ENCODE results near the gene CENPS.

Gene CENPS

GRCh38 chr1:10474613-10475507 lies 44.6 kb downstream of the CENPS start, which contains the start of gene PEX14:
TSS of gene PEX14 (plus strand) at chr1:10474950. CDS start at chr1:10474967, 17 bp downstream.
- no peak for TF ChIP-seq CTCF (IDR thresholded peaks at IDR 0.05)
- H3K4me1 ChIP-seq (ENCODE audit: control insufficient read depth in 1 of 2, insufficient read depth in 1 of 2, low read depth in 1 of 2, low read length in 1 of 2): peaks cover 31 to 35% of the 10 kb centered on the region in 2 experiments
- peak within 1 kb of the TSS; percentile 36 for H3K27ac ChIP-seq
- peak within 1 kb of the TSS; percentile 63 to 72 for H3K4me3 ChIP-seq (ENCODE audit: low read depth in 1 of 2, low read length in 1 of 2)
- H3K9me3 ChIP-seq: no peaks in the 10 kb centered on the region
- no peaks in the 10 kb centered on the region for H3K36me3 ChIP-seq
- no peaks in the 10 kb centered on the region for H3K27me3 ChIP-seq

GRCh38 chr1:10475510-10475909 lies 45.3 kb downstream of the CENPS start:
- Histone ChIP-seq H3K4me1 (ENCODE audit: control insufficient read depth in 1 of 2, insufficient read depth in 1 of 2, low read depth in 1 of 2, low read length in 1 of 2) (peaks cover 31 to 35% of the 10 kb centered on the region in 2 experiments), H3K4me3 (ENCODE audit: low read depth in 1 of 2, low read length in 1 of 2) (peak overlapping the region; percentile 63 to 72), H3K27me3 (no peaks in the 10 kb centered on the region), H3K36me3 (no peaks in the 10 kb centered on the region), H3K27ac (peak overlapping the region; percentile 36), H3K9me3 (no peaks in the 10 kb centered on the region)
- no peak for TF ChIP-seq CTCF (IDR thresholded peaks at IDR 0.05)

GRCh38 chr1:10479296-10479695 lies 49.1 kb downstream of the CENPS start:
- Histone ChIP-seq H3K36me3 (no peaks in the 10 kb centered on the region), H3K27me3 (no peaks in the 10 kb centered on the region), H3K4me1 (ENCODE audit: control insufficient read depth in 1 of 2, insufficient read depth in 1 of 2, low read depth in 1 of 2, low read length in 1 of 2) (peaks cover 17 to 20% of the 10 kb centered on the region in 2 experiments), H3K27ac (no peak overlapping the region), H3K9me3 (no peaks in the 10 kb centered on the region), H3K4me3 (ENCODE audit: low read depth in 1 of 2, low read length in 1 of 2) (no peak overlapping the region)
- no peak for TF ChIP-seq CTCF (IDR thresholded peaks at IDR 0.05)

GRCh38 chr1:10480614-10481013 lies 50.4 kb downstream of the CENPS start:
- Histone ChIP-seq H3K9me3 (no peaks in the 10 kb centered on the region), H3K27me3 (no peaks in the 10 kb centered on the region), H3K4me3 (ENCODE audit: low read depth in 1 of 2, low read length in 1 of 2) (no peak overlapping the region), H3K36me3 (no peaks in the 10 kb centered on the region), H3K27ac (no peak overlapping the region), H3K4me1 (ENCODE audit: control insufficient read depth in 1 of 2, insufficient read depth in 1 of 2, low read depth in 1 of 2, low read length in 1 of 2) (peaks cover 12 to 13% of the 10 kb centered on the region in 2 experiments)
- no peak for TF ChIP-seq CTCF (IDR thresholded peaks at IDR 0.05)

- no peaks in the 10 kb centered on the region for H3K27me3 ChIP-seq
- no peak for TF ChIP-seq CTCF (IDR thresholded peaks at IDR 0.05)
- peaks cover 8 to 9% of the 10 kb centered on the region in 2 experiments for H3K4me1 ChIP-seq (ENCODE audit: control insufficient read depth in 1 of 2, insufficient read depth in 1 of 2, low read depth in 1 of 2, low read length in 1 of 2)
- H3K27ac ChIP-seq: no peak overlapping the region
- no peaks in the 10 kb centered on the region for H3K9me3 ChIP-seq
- no peaks in the 10 kb centered on the region for H3K36me3 ChIP-seq
- H3K4me3 ChIP-seq (ENCODE audit: low read depth in 1 of 2, low read length in 1 of 2): no peak overlapping the region
These were observed 54.3 kb downstream of the CENPS start for GRCh38 chr1:10484521-10484920.
